OCI-LY7 (cell line): ENCODE results near the gene ETNPPL. TPM values are rescaled to one million over a fixed set of nuclear protein-coding genes. Genes with fewer than 3 reads are reported as not detected.

Experiments
- BruUV-seq: library from RNA; stranded (reverse); fragments of 400-500 nt; replicated peaks from 2 replicates; lab custom pipeline; 2021; lab: Mats Ljungman, UMichigan
- CTCF ChIA-PET: fragments of 300-600 bp; sonication (Branson Sonifier 250); formaldehyde crosslinking; loops from one replicate; lab custom pipeline; 2022; ENCODE audit warnings: antibody characterized with exemption; ENCODE audit not compliant: unreplicated experiment; lab: Charles Lee
- POLR2A ChIA-PET: fragments of 300-600 bp; sonication (Branson Sonifier 250); formaldehyde crosslinking; loops from one replicate; lab custom pipeline; 2022; ENCODE audit warnings: antibody characterized with exemption; lab: Charles Lee
- DNase-seq: peaks from one replicate; pipeline ENCODE4 v3.0.0-alpha.2; 2015; ENCODE audit warnings: low spot score
- H2AFZ ChIP-seq: fragments of 200-600 bp; sonication (generic), shearing (Covaris generic); 2 replicates; pipeline ENCODE4 v1.6.1; 2014; ENCODE audit warnings: mild to moderate bottlenecking, antibody characterized with exemption, low read length, moderate library complexity
- H3K27ac ChIP-seq: fragments of 200-600 bp; sonication (generic); 2 replicates; pipeline ENCODE4 v1.5.1; 2014; ENCODE audit warnings: mixed run types, low read depth, mild to moderate bottlenecking, moderate library complexity, low read length, inconsistent platforms; ENCODE audit not compliant: poor library complexity, severe bottlenecking
- H3K36me3 ChIP-seq: fragments of 200-600 bp; sonication (generic); 2 replicates; pipeline ENCODE4 v1.6.1; 2014; ENCODE audit warnings: mild to moderate bottlenecking, antibody characterized with exemption, low read length, moderate library complexity, mixed read lengths; ENCODE audit not compliant: insufficient read depth
- H3K4me1 ChIP-seq: fragments of 200-600 bp; sonication (generic); 2 replicates; pipeline ENCODE4 v1.5.1; 2014; ENCODE audit warnings: mild to moderate bottlenecking, low read length; ENCODE audit not compliant: insufficient read depth, poor library complexity, severe bottlenecking
- H3K4me2 ChIP-seq: fragments of 200-600 bp; sonication (generic); 2 replicates; pipeline ENCODE4 v1.6.1; 2014; ENCODE audit warnings: mild to moderate bottlenecking, low read length
- H3K4me3 ChIP-seq: fragments of 200-600 bp; sonication (generic); 2 replicates; pipeline ENCODE4 v1.5.1; 2014; ENCODE audit warnings: mild to moderate bottlenecking, low read depth, low read length; ENCODE audit not compliant: poor library complexity, severe bottlenecking
- H3K79me2 ChIP-seq: fragments of 200-600 bp; sonication (generic); 2 replicates; pipeline ENCODE4 v1.6.1; 2016; ENCODE audit warnings: low read depth, mild to moderate bottlenecking, low read length, moderate library complexity, mixed read lengths; ENCODE audit not compliant: insufficient read depth
- H3K9me2 ChIP-seq: fragments of 200-600 bp; sonication (generic); 2 replicates; pipeline ENCODE4 v1.6.1; 2016; ENCODE audit warnings: mild to moderate bottlenecking, low read length, mixed read lengths; ENCODE audit not compliant: insufficient read depth
- H3K9me3 ChIP-seq: fragments of 200-600 bp; sonication (generic); 2 replicates; pipeline ENCODE4 v1.6.1; 2014; ENCODE audit warnings: mild to moderate bottlenecking, mixed run types, low read length, mixed read lengths
- H4K20me1 ChIP-seq: fragments of 200-600 bp; sonication (generic); 2 replicates; pipeline ENCODE4 v1.6.1; 2014; ENCODE audit warnings: mild to moderate bottlenecking, antibody characterized with exemption, low read length, moderate library complexity, mixed read lengths; ENCODE audit not compliant: insufficient read depth
- CTCF ChIP-seq: fragments of 200-600 bp; sonication (generic); conservative IDR thresholded peaks from 2 replicates; pipeline ENCODE4 v1.5.1; 2014; ENCODE audit warnings: mild to moderate bottlenecking, antibody characterized with exemption, low read length, moderate library complexity, mixed read lengths
- EZH2phosphoT487 ChIP-seq: fragments of 200-600 bp; sonication (generic); IDR thresholded peaks from 2 replicates; pipeline ENCODE4 v1.6.1; 2018; ENCODE audit warnings: low read depth, borderline replicate concordance, mild to moderate bottlenecking, mixed run types, antibody characterized with exemption, low read length, moderate library complexity, mixed read lengths
- intact Hi-C: fragments of 100-400 bp; cut with micrococcal nuclease; formaldehyde crosslinking; loops from one replicate; pipeline ENCODE4 v1.10.0; 2022; ENCODE audit not compliant: unreplicated experiment
- total RNA-seq, 2 experiments: library from RNA; depleted of rRNA in 1 of 2; stranded (reverse); fragments of >200 nt in 1 of 2; shearing (Covaris generic) in 1 of 2; gene quantifications; 2 replicates each; pipeline ENCODE4 v1.2.3, GENCODE V29; 2014 to 2022

The ETNPPL gene
- total RNA-seq, 2 experiments from 2014 or later = not detected

GRCh38 chr4:108763226-108763593, 357 bp upstream of the ETNPPL start:
- Histone ChIP-seq H3K79me2 (no peaks in the 10 kb centered on the region), H3K4me2 (no peak overlapping the region), H3K27ac (no peak overlapping the region), H2AFZ (no peak overlapping the region), H3K4me3 (no peak overlapping the region), H3K36me3 (no peaks in the 10 kb centered on the region), H3K4me1 (no peaks in the 10 kb centered on the region), H3K9me2 (no peaks in the 10 kb centered on the region), H3K9me3 (no peaks in the 10 kb centered on the region), H4K20me1 (no peaks in the 10 kb centered on the region)
- CTCF ChIA-PET = no interaction called here
- intact Hi-C loops = no loop called here
- DNase-seq = no peak
- BruUV-seq = no TSS peak
- TF ChIP-seq EZH2phosphoT487 (no peak), CTCF (no peak)
- POLR2A ChIA-PET = interaction anchor here (0.5 kb wide), 1 partner anchor 171 kb away, joined by 3 read pairs; no protein-coding TSS in a partner anchor

DNA sequence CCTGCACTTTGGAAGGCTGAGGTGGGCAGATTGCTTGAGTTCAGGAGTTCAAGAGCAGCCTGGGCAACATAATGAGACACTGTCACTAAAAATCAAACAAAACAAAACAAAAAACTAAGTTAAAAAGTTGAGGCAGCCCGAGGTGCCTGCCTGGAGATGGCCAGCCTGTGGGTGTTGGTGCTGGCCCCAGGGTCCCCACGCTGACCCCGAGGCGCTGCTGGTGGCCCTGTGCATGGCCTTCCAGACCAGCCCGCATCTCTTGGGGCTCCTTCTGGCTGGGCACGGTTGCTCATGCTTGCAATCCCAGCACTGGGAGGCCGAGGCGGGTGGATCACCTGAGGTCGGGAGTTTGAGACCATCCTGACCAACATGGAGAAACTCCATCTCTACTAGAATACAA, 4.4 kb downstream of the ETNPPL start:
- Histone ChIP-seq H3K79me2 (no peaks in the 10 kb centered on the region), H3K36me3 (no peaks in the 10 kb centered on the region), H3K9me2 (no peaks in the 10 kb centered on the region), H3K4me2 (no peak overlapping the region), H3K4me1 (no peaks in the 10 kb centered on the region), H2AFZ (no peak overlapping the region), H3K27ac (no peak overlapping the region), H3K4me3 (no peak overlapping the region), H3K9me3 (no peaks in the 10 kb centered on the region), H4K20me1 (no peaks in the 10 kb centered on the region)
- BruUV-seq = no TSS peak
- POLR2A ChIA-PET = interaction anchor here (1.0 kb wide), 1 partner anchor 68 kb away, joined by 3 read pairs; no protein-coding TSS in a partner anchor
- DNase-seq = no peak
- intact Hi-C loops = no loop called here
- TF ChIP-seq CTCF (no peak), EZH2phosphoT487 (no peak)
- CTCF ChIA-PET = no interaction called here

DNA sequence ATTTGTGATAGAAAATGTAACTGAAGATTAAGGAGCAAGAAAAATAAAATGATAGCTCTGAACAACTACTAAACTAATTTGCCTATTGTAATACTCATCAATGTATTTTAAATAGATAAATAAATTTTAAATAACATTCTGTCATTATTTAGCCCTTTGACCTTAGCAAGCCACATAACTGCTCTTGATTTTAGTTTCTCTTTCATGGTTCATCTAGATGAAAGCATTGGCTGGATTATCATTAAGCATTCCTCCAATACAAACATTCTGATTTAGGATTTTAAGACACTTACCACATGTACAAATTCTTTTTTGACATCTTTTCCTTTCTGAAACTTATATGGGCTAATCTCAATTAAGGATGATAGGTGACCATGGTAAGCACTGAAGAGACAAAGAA, 8.5 kb downstream of the ETNPPL start:
- ChIA-PET CTCF (no interaction called here), POLR2A (no interaction called here)
- Histone ChIP-seq H3K4me2 (no peak overlapping the region), H4K20me1 (no peaks in the 10 kb centered on the region), H3K4me3 (no peak overlapping the region), H2AFZ (no peak overlapping the region), H3K27ac (no peak overlapping the region), H3K9me3 (no peaks in the 10 kb centered on the region), H3K79me2 (no peaks in the 10 kb centered on the region), H3K9me2 (no peaks in the 10 kb centered on the region), H3K4me1 (no peaks in the 10 kb centered on the region), H3K36me3 (no peaks in the 10 kb centered on the region)
- intact Hi-C loops = no loop called here
- TF ChIP-seq EZH2phosphoT487 (no peak), CTCF (no peak)
- DNase-seq = no peak
- no TSS peak for BruUV-seq
